HG02759 (cell line): ENCODE data around the gene KLHDC3.
A peak's percentile ranks its signal among the peaks of the same experiment; 100 is the strongest.

Experiments used
- ATAC-seq: cut with Tn5 transposase; IDR thresholded peaks from one replicate; pipeline ENCODE4 v1.9.1; 2021; ENCODE audit warnings: mild to moderate bottlenecking, moderate library complexity; ENCODE audit not compliant: unreplicated experiment

The KLHDC3 gene

DNA sequence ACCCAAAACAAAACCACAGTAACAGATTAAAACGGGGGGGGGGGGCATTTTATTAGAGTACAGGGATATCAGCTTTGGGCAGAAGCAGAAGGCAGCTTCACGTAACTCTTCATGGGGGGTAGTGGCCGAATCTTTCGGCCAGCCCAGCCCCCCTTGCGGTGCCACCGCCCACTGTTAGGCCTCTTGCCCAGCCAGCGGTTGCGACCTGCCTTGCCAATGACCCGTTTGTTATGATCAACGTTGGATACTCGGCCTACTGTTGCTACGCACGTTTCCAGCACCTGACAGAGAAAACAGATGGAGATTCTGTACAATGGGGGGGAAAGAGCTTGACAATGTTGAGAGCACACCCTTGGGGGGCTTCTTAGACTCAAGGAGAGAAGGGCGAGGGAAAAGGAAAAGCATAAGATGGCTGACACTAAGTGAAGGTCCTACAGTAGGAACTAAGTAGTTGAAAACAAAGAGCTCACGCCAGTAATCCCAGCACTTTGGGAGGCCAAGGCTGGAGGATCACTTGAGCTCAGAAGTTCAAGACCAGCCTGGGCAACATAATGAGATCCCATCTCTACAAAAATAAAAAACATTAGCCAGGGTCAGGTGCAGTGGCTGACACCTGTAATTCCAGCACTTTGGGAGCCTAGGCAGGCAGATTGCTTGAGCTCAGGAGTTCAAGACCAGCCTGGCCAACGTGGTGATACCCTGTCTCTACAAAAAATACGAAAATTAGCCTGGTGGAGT lies 40.3 kb downstream of the KLHDC3 start:
- ATAC-seq, result no peak

DNA sequence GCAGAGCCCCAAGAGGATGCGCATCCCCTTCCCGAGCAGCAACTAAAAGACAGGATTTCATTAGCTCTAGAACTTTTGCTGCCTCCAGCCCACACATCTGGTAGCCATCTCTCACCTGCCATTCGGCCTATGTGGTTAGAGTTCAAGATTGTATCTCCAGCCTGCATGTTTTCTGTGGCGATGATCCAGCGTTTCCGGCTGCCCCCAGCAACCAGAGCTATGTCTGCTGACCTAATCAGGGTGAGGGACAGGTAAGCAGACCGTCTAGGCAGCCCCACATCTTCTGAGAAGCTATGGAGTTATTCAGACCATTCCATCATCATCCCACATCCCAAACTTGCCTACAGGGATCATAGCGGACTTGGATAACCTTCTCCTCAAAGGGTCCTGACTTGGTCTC lies 41.9 kb downstream of the KLHDC3 start:
- no peak for ATAC-seq

DNA sequence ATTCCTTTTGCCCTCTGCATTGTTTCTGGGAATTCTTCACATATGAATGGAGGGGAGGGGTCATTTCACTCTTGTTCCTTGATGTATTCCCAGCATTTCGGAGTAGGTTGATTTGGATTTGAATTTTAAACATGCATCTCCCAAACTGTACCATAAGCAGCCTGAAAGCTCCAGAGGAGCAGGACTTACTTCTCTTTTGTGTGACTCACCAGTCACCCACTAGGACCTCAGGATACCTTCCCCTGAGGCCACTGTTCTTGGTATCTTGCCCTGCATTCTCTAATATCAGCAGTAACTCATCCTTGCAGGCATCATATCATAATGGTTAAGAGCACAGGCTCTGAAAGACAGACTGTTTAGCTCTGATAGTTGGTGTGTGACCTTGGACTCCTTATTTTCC lies 44.5 kb downstream of the KLHDC3 start:
- ATAC-seq, result no peak

DNA sequence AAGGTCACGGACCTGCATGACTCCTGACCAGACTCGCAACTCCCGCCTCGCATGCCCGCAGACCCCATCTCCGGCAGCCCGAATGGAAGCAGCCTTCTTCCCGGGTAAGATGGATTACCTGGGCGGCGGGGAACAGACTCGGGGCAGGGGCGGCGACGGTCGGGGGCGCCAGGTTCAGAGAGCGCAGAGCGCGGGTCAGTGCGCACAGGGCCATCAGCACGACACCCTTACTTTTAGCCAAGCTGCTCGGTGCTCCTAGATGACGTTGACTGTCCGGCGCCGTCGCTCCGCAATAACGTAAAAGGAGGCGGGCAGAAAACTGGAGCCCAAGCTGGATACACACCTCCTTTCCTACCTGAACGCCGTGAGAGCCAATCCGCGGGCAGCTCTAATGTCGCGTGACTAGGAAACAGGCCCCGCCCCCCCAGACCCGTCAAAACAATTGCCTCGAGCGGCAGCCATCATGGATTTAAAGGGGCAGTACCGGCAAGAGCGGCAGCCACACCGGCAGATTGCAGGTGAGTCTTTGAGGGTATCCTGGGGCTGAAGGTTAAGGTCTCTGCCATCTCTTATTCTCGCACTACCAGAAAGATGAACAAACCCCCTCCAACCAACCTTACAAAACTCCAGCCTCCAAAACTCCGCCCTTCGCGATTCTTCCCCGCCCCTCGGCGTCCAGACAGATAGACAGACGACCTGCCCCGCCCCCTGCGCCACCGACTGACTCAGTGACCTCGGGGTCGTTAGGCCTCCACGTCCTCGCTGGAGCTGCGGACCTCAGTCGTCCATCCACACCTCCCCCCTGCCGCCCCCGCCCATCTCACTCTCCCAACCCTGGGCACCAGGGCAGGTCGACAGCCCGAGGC lies 45.4 kb downstream of the KLHDC3 start, which contains the start of the genes KLC4 and MRPL2:
Gene KLC4, plus strand, starts transcription at position 464 of the 866 bp plus-strand sequence. CDS start 1,705 bp downstream, outside the sequence.
Gene MRPL2, minus strand, starts transcription at position 267 of the 866 bp plus-strand sequence. Its CDS starts 53 bp downstream, at position 214.
- ATAC-seq, result peak; percentile 94

DNA sequence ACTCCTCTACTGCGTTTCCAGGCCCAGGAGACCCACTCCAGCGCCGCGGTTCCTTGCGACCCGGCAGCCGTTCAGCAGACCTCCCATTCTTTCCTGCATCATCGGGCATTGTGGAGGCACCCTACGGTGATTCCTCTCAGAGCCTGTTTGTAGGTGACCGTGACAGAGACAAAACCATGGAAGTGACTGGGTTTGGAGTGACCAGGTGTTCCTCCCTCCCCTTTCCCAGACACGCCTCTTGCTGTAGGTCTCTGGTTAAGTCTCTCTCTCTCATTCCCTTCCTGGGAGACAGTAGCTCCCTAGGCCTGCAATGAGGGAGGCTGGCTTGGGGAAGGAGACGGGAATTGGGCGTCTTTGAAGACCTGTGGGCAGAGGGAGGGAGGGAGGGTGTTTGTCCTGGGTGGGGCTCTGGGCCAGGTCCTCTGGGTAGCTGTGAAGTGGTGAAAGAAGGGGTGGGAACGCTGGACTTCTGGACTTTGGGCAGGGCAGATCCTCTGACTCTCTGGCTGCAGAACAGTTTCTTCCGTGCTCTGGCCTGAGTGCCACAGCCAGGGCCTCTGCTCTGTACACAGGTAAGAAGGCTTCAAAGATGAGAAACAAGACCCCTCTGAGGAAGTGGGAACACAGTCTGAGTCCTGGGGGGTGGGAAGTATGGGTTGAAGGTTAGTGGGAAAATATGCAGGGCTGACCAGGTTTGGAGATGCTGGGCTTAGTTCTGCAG lies 46.1 kb downstream of the KLHDC3 start:
- no peak for ATAC-seq

DNA sequence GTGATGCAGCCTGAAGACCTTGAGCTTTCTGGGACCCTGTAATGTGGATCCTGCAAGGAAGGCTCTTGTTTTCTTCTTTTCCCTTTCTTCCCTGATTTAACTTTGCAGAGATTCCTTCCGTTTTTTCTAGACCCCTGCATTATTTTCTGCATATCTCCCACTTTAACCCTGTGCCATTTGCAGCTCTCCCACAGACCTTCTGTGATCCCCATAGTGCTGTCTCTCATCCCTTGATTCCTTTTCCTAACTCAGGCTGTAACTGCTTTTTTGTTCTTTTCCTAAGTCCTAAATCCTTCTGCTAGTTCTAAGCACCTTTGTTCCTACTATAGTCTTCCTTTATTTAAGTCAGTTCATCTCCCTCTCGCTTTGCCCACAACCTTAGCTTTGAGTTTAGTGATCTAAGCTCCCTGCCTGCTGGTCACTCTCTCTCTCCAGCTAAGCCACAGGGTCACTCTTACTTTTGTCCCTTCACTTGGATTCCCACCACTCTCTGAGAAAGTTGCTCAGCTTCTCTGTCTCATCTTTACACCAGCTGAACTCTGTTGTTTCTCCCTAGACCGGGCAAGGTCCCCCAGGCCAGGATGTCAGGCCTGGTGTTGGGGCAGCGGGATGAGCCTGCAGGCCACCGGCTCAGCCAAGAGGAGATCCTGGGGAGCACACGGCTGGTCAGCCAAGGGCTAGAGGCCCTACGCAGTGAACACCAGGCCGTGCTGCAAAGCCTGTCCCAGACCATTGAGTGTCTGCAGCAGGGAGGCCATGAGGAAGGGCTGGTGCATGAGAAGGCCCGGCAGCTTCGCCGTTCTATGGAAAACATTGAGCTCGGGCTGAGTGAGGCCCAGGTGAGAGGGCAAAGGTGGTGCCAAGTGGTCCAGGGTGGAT lies 46.9 kb downstream of the KLHDC3 start:
- no peak for ATAC-seq

DNA sequence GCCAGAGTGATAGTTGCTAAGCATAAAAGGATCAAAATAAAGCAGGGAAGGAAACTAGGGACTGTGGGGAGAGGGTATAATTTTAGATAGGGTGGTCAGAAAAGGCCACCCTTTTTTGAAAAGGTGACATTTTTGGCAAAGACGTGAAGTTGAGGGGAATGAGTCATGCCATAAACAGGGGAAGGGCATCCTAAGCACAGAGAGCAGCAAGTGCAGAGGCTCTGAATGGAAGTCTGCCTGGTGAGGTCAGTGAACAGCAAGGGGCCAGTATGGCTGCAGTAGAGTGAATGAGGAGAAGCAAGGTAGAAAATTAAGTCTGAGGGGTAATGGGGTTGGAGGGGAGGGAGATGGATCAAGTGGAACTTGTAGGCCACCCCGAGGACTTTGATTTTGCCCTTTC lies 47.8 kb downstream of the KLHDC3 start:
- ATAC-seq, result no peak

DNA sequence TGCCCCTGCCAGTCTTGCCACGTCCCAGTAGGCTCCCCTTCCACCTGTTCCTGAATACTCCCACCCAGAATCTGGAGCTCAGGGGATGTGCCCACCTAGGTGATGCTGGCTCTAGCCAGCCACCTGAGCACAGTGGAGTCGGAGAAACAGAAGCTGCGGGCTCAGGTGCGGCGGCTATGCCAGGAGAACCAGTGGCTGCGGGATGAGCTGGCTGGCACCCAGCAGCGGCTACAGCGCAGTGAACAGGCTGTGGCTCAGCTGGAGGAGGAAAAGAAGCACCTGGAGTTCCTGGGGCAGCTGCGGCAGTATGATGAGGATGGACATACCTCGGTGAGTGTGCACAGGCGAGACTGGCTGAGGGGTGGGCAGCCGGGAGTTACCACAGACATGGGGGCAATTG lies 48.8 kb downstream of the KLHDC3 start:
- no peak for ATAC-seq

DNA sequence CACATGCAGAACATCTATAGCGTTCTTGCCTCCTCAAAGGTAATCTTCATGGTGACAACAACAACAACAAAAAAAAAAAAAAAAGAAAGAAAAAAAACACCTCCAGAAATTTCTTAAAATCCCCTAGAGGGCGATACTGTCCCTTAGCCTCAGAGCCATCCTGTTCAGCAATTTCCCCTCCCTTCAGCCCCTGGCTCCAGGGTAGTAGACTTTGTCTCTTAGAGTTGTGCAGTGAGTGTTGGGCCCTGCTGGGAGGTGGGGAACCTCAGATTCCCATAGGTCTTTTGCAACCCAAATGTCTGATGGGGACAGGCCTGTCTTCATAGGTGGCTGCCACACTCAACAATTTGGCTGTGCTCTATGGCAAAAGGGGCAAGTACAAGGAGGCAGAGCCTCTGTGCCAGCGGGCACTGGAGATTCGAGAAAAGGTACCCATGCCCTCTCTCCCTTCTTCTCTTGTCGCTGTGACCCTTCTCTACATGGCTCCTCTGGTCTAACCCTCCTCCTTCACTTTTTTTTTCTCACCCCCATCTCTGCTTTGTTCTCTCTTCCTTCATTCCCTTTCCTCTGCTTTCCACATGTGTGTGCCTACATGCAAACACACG lies 56.1 kb downstream of the KLHDC3 start:
- ATAC-seq, result no peak
